HG02970 (cell line): ENCODE data around the gene NUDC.

ENCODE experiments used
- ATAC-seq: cut with Tn5 transposase; IDR thresholded peaks from one replicate; pipeline ENCODE4 v1.9.1; 2021; ENCODE audit warnings: mild to moderate bottlenecking, moderate library complexity, moderate number of reproducible peaks; ENCODE audit not compliant: unreplicated experiment, low FRiP score

NUDC gene

GRCh38 chr1:26949266-26949925, 27.9 kb downstream of the NUDC start:
- ATAC-seq, result no peak

GRCh38 chr1:26949926-26950319, 28.4 kb downstream of the NUDC start:
- no peak for ATAC-seq

GRCh38 chr1:26950602-26951001, 29.1 kb downstream of the NUDC start:
- no peak for ATAC-seq

- ATAC-seq, result no peak
Measured at GRCh38 chr1:26951216-26951615, 29.7 kb downstream of the NUDC start.

DNA sequence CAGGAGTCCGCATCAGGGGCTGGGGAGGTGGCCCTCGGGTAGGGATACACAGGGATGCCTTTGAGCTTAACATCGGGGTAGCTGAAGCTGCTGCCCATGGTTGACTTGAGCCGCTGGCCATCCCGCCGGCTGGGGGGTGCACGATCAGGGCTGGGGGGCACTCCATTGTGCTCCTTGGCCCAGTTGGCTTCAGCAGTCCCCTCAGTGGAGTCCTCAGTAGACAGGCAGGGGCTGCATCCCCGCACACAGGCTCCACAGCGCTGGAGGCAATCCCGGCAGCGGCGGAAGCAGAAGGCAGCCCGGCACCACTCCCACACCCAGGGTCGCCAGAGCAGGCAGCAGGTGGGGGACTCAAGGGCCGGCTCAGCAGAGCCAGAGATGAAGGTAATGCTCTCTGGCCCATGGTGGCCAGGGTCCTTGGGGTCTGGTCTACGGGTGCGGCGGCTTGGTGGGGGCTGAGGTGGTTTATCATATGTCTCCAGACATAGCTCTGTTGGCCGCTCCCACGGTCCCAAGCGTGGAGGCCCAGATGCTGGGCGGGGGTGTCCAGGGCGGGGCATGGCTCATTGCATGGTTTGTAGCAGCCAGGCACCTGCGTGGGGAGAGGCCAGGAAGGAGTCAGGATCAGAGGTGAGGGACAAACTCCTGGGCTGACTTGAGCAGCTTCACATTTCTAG, 30.4 kb downstream of the NUDC start:
- no peak for ATAC-seq

- ATAC-seq, result no peak
Measured at GRCh38 chr1:26953374-26953773, 31.8 kb downstream of the NUDC start.

- ATAC-seq, result no peak
Measured at GRCh38 chr1:26956321-26956720, 34.8 kb downstream of the NUDC start.

GRCh38 chr1:26957306-26957705, 35.8 kb downstream of the NUDC start:
- no peak for ATAC-seq

DNA sequence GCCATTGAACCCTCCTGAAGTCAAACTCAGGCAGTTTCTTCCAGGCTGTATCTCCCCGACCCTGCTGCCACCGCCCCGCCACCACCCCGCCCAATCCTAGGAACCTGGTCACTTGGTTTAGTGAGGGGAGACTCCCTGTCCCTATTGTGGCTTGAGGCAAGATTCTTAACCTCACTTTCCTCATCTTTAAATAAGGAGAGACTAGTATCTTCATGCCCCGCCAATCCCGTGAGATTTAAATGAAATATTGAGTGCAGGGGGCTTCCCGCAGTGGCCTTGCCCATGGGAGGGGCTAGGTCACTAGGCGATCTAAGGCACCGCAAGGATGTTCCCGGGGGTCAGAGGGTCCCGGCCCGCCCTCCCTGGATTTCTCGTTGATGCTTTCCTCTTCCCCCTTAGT, 37.7 kb downstream of the NUDC start:
- no peak for ATAC-seq

DNA sequence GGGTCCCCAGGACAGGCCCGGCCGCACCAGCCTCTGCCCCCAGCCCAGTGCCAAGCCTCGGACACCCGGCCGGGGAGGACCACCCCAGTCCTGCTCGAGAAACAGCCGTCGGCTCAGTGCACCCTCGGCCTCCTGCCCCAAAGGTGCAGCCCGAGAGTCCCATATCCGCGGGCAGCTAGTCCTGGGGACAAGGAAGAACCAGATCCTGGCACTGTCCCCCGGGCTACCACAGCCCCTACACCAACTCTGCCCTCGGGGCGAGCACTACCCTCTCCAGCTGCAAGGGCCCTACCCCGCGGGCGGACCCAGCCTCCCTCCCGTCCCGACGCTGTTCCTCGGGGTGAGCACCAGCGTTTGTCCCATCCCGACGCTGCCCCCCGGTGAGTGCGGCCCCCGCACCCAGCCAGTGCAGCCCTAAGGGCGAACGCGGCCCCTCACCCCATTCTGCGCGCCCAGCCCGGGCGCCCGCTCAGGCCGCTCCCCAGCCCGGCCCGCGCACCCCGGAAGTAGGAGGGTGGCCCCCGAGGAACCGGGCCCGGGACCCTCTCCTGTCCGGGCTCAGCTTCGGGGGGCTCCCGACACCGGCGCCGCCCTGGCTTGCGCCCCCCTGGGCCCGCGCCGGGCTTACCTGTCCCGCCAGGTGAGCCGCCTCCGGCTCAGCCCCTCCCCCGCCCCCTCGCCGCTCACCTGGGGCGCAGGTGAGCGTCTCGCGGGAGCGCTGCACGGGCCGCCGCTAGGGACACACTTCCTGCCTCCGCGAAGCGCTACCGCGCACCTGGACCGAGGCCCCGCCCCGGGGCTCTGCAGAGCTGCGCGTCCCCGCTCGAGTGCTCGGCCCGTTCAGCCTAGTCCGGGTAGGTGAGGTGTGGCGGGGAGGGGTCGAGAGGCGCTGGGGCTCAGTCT, 38.4 kb downstream of the NUDC start, which contains the start of gene KDF1:
TSS of gene KDF1 (minus strand) at position 747 of the 903 bp plus-strand sequence. CDS start 8,088 bp downstream, outside the sequence.
- no peak for ATAC-seq

DNA sequence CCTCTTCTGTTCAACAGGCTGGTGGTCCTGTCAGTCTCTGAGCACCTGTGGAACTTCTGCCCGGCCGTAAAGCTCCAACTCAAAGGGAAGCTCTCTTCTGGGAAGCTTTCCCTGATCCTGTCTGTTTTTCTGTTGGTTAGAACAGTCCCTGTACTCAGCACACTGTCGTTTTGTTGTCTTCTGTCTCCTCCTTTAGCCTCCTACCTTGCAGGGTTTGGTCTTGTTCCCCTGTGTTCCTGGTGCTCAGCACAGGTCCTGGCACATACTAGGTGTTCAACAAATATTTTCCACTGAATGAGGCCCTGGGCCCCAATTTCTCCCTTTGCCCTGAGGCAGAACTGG, 39.1 kb downstream of the NUDC start:
- ATAC-seq, result no peak

DNA sequence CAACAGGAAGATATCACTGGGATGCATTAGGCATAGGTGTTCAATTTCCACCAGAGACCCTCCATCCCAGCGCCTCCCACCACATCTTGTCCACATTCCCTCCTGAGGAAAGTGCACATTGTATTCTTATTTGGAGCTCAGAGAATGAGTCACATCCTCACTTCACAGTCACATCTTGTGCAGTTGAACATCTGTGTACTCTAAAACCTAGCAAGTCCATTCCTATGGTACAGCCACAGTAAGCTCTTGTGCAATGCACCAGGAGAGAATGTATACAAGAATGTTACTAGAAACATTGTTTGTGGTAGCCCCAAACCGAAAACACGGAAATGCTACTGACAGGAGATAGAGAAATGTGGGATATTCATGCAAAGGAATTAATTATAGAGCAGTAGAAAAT, 40.3 kb downstream of the NUDC start:
- no peak for ATAC-seq

DNA sequence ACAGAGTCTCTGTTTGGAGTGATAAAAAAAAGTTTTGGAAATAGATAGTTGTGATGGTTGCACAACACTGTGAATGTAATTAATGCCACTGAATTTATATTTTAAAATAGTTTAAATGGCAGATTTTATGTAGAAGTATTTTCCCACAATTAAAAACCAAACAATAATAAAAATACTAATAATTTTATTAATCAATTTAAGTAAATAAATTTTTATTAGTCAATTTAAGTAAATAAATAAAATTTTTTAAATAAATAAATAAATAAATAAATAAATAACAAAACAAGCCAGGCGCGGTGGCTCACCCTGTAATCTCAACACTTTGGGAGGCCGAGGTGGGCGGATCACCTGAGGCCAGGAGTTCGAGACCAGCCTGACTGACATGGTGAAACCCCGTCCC, 43.7 kb downstream of the NUDC start:
- no peak for ATAC-seq

DNA sequence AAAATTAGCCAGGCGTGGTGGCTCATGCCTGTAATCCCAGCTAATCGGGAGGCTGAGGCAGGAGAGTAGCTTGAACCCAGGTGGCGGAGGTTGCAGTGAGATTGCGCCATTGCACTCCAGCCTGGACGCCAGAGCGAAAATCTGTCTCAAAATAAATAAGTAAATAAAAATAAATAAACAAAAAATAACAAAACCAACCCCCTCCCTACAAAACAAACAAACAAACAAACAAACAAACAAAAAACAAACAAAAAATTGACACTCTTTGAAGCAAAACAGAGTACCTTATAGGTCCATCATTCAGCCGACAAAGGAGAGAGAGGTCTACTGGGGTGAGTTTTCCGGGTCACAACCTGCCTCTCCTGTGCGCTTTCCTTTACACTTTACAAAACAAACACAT, 44.1 kb downstream of the NUDC start:
- no peak for ATAC-seq

DNA sequence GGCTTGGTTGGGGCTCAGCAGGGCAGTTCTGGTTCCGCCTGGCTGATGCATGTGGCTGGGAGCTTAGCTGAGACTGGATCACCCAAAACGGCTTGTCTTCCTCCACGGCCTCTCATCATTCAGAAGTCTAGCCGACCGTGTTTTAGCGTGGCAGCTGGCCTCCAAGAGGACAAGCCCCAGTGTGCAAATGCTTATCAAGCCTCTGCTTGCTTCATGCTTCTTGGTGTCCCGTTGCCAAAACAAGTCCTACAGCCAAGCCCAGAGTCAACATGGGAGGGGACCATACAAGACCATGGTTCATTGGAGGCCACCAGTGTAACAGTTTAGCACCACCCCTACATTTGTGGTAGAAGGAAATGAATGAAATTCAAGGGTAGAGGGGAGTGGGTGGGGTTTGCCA, 49.3 kb downstream of the NUDC start:
- no peak for ATAC-seq

DNA sequence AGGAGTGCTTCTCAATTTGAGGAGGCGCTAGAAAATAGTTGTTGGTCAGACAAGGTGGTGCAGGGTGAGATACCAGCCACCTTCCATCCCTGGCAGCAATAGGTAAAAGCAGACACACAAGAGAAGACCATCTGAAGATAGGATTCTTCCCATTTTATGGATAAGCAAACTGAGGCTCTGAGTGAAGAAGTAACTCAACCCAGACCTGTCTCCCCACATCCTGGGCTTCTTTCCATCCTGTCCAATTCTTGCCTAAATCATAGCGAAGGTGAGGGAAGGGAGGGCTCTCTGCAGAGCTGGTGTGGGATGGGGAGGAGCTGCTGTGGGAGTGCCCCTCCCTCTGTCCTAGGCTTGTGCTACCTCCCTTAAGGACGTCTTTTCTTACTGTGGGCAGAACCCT, 50.0 kb downstream of the NUDC start:
- no peak for ATAC-seq

DNA sequence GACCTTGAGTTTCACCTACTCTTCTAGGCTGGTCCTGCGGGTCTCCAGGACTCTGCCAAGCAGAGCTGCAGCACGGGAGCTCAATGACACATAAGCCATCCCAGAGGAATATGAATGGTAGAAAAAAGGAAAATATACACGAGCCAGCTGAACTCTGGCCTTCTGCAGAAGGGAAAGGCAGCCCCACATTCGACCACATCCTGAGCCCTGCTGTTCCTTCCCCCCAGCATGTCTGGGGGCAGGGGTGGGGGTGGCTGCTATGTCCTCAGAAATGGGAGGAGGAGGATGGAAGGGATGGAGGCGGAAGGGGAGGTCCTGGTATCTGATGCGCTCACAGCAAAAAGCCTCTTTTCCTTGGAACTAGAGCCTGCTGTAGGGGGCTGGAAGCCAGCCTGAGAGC, 50.8 kb downstream of the NUDC start:
- ATAC-seq, result no peak

DNA sequence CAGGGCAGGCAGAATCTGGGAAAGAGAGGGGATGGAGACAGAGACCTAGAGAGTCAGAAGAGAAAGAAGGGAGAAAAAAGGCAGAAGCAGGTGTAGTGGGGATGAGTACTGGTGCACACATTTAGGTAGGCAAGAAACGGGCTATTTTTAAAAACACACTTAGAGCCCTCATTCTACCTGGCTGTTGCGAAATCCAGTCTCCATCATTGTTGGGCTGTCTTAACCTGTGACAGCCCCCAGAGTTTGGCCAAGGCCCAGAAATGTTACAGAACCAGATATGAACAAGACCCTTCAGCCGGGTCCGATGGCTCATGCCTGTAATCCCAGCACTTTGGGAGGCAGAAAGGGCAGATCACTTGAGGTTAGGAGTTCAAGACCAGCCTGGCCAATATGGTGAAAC, 51.3 kb downstream of the NUDC start:
- ATAC-seq, result no peak

DNA sequence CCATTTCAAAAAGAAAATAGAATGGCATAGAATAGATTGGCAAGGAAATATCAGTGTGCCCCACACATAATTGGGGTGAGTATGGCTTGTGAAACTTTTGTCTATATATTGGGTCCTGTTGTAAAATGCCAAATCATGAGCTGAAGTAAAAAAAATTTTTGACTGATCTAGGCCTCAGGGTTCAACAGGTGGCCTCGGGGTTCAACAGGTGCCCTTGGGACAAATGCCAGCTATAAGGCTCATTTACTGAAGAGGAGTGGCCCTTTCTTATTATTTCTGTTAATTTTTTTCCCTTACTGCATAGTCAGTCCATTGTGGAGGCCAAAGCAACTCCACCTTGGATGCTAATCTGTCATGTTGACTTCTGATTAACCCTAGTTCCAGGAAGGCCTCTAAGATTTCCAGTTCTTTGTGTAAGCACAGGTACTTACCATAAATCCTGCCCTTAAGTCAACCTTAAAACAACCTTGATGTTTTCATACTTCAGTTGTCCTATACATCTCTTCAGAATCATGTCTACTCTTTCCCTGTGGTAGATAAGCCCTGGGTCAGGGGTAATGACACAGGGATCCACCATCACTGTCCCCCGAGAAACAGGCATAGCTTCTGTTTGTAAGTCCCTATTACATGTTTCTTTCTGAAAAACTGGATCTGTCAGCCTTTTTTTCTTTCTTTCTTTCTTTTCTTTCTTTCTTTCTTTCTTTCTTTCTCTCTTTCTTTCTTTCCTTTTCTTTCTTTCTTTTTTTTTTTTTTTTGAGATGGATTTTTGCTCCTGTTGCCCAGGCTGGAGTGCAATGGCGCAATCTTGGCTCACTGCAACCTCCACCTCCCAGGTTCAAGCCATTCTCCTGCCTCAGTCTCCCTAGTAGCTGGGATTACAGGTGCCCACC, 55.3 kb downstream of the NUDC start:
- no peak for ATAC-seq

GRCh38 chr1:26978901-26979300, 57.4 kb downstream of the NUDC start:
- ATAC-seq, result no peak
